GM18951 (cell line): ENCODE data around the gene FMNL2.

Source experiments
- POLR2A ChIP-seq: IDR thresholded peaks from 4 replicates; pipeline ENCODE4 v1.6.1; 2011; ENCODE audit warnings: mild to moderate bottlenecking; ENCODE audit not compliant: insufficient read length, insufficient read depth; ENCODE audit errors: extremely low read depth
- in situ Hi-C: fragments of 300-500 bp; cut with MboI; formaldehyde crosslinking; loops from one replicate; pipeline ENCODE4 v1.12.0; 2022; ENCODE audit warnings: low sequenced_read_pairs, mixed read lengths, inconsistent platforms; ENCODE audit not compliant: unreplicated experiment

The FMNL2 gene

GRCh38 chr2:152649997-152650396 lies 315.0 kb downstream of the FMNL2 start:
- TF ChIP-seq POLR2A = no peak
- in situ Hi-C loops = no loop called here

- TF ChIP-seq POLR2A = no peak
- in situ Hi-C loops = no loop called here
Measured at GRCh38 chr2:152650768-152651371, 315.9 kb downstream of the FMNL2 start.

DNA sequence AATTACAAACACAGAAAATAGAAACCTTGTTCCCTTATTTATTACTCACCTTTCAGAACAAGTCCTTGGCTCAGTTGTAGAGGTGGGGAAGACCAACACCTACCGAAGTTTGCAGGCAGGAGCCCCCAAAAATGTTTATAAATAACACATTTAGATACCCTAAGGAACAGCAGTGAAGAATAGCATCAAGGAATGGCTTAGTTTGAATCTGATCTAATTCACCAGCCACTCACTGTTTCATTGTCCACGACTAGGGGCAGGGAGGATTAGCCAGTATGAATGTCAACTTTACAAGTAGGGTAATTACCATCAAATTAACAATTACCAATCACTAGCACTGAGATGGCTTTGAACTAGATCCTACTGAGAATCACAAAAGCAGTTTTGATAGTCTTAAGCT lies 316.9 kb downstream of the FMNL2 start:
- TF ChIP-seq POLR2A = no peak
- in situ Hi-C loops = no loop called here

DNA sequence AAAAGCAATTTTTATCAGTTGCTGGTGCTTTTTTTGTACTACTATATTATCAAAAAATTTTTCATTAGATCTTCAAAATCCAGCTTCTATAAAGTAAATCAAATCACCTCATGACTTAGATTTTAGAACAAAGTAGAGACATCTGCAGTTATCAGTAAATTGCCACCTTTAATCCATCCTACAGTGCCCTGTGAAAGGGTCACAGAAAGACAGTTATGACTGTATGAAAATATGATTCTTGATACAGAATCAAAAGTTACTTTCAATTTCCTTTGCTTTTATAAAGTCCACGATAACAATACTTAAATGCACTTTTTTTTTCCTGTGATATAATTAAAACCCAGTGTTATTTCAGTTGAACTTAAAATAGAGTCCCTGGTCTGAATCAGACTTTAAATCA lies 320.9 kb downstream of the FMNL2 start:
- in situ Hi-C loops = no loop called here

GRCh38 chr2:152657043-152657442 lies 322.1 kb downstream of the FMNL2 start:
- TF ChIP-seq POLR2A = no peak
- in situ Hi-C loops = no loop called here

More for the DNA sequence above, 320.9 kb downstream of the FMNL2 start:
- no peak for TF ChIP-seq POLR2A

DNA sequence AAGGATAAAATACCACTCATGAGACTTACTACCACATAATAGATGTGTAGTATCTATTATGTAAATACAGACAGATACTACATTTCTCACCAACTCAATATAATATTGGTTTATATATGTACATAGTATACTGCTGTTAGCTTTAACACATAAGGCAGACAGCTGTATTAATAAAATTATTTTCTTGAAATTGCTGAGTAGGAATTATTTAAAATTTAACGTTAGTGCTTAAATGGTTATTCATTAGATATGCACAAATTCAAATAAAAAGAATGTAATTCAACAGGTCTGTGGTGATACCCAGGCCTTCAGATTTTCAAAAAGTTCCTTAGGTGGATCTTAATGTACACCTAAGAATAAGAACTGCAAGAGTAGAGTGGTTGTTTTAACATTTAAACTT lies 323.2 kb downstream of the FMNL2 start:
- in situ Hi-C loops = no loop called here
- no peak for TF ChIP-seq POLR2A

DNA sequence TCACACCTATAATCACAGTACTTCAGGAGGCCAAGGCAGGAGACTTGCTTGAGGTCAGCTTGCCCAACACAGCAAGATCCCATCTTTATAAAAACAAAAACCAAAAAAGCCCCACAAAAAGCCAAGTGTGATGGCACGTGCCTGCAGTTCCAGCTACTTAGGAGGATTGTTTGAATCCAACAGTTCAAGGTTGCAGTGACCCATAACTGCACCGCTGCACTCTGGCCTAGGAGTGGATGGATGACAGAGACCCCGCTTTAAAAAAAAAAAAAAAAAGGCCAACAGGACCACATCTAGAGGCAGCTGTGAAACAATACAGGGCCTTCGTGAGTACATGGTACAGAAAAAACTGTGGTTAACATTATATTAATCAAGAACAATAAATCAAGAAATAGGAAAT lies 326.1 kb downstream of the FMNL2 start:
- no peak for TF ChIP-seq POLR2A
- in situ Hi-C loops = no loop called here

GRCh38 chr2:152664725-152665124 lies 329.8 kb downstream of the FMNL2 start:
- in situ Hi-C loops = no loop called here
- TF ChIP-seq POLR2A = no peak

DNA sequence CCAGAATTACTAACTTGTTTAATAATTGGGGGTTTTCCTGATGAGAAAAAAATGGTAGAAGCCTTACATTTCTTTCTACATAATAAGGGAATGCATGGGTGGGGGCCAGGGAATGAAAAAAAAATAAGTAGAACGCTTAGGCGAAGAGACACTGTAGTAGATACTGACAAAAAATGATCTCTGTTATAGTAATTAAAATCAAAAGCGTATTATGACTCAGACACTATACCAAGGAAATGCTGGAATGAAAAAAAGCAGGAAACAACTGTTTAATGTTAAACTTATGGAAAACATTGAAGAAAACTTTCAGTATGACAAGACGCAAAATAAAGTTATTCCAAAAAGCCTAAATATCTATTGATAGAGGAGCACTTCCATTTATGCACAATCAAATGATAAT lies 339.4 kb downstream of the FMNL2 start:
- TF ChIP-seq POLR2A = no peak
- in situ Hi-C loops = no loop called here

DNA sequence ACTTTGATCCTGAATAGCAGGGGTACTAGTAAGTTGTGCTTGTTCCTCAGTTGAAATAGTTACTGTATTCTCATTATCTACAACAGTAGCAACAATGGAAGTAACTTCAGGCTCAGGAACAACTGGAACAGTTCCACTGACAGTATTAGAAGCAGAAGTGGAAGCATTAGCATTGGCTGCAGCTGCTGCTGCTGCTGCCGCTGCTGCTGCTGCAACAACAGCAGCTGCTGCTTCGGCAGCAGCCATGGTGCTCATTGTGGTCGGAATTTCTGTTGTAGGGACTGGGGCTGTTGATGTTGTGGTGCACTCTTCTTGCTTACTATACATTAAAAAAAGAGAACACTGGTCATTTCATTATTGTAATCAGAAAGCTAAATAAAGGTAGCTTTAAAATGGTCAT lies 341.5 kb downstream of the FMNL2 start:
- in situ Hi-C loops = no loop called here
- TF ChIP-seq POLR2A = no peak

- in situ Hi-C loops = no loop called here
- TF ChIP-seq POLR2A = no peak
Measured at GRCh38 chr2:152678808-152679207, 343.8 kb downstream of the FMNL2 start.

GRCh38 chr2:152682663-152683062 lies 347.7 kb downstream of the FMNL2 start:
- TF ChIP-seq POLR2A = no peak
- in situ Hi-C loops = no loop called here

GRCh38 chr2:152683400-152683799 lies 348.4 kb downstream of the FMNL2 start:
- in situ Hi-C loops = no loop called here
- TF ChIP-seq POLR2A = no peak

- in situ Hi-C loops = no loop called here
- no peak for TF ChIP-seq POLR2A
Measured at GRCh38 chr2:152686321-152686720, 351.3 kb downstream of the FMNL2 start.

DNA sequence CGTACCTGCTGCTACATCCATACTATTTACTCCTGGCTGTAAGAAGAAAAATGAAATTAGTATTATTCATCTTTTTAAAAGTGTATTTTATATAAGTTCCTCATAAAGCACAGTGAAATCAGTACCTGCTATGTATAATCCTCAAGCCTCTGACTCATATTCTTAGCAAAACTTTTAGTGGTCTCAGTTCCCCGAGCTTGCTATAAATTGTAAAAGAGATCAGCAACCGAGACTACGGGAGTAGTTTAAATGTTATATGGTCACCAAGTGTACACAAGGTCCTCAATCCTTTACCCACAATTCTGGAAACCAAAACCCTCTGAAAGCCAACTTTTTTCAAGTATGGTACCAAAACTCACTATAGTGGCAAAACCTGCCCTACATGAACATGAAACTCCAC lies 358.1 kb downstream of the FMNL2 start:
- in situ Hi-C loops = no loop called here

More for the DNA sequence above, 358.1 kb downstream of the FMNL2 start:
- no peak for TF ChIP-seq POLR2A
